ENCODE data around the gene PDE4D. TPM values are rescaled to one million over a fixed set of nuclear protein-coding genes. Genes with fewer than 3 reads are reported as not detected.

Gene PDE4D
- total and polyA plus RNA-seq, 10 of the 15 experiments (the other 5 are each of a cell fraction or from before 2014, with no cell fraction given), result 0.87 to 4.1 (median 2.2) TPM

- no peak for TF ChIP-seq HSF1 (IDR thresholded peaks at IDR 0.05; ENCODE audit: low read depth, low read length)
These were observed 79.6 kb downstream of the PDE4D start (continued) for GRCh38 chr5:59813761-59814536.

- peak overlapping the region; percentile 79 for H3K4me2 ChIP-seq (ENCODE audit: control insufficient read depth, insufficient read depth)
- H3K27me3 ChIP-seq (replicated peaks in 1 of 2; ENCODE audit: control insufficient read depth in 2 of 2, insufficient read depth in 2 of 2, low read length in 1 of 2), result no peaks in the 10 kb centered on the region; a peak in 1 of 4 replicates
- FAIRE-seq, result peak; percentile 57
- H3K9me3 ChIP-seq (replicated peaks; ENCODE audit: control insufficient read depth, insufficient read depth, low read length), result no peaks in the 10 kb centered on the region
- no peaks in the 10 kb centered on the region for H3K4me1 ChIP-seq (ENCODE audit: control insufficient read depth, insufficient read depth, low read length)
- SMC1A ChIA-PET (ENCODE audit: uncharacterized antibody, unreplicated experiment), result interaction anchor here (1.2 to 3.1 kb wide), 9 partner anchors 10 to 866 kb away, joined by 3 to 22 read pairs (median 5); no protein-coding TSS in a partner anchor
- H2AFZ ChIP-seq (ENCODE audit: control insufficient read depth, low read depth, low read length), result peak overlapping the region; percentile 42; the same call in 1 of the 2 replicates
- intact Hi-C loops (cut with micrococcal nuclease; ENCODE audit: unreplicated experiment), result loop anchor here (1.0 to 5.0 kb wide), 6 partner anchors 117 to 858 kb away; no protein-coding TSS in a partner anchor
- H3K4me3 ChIP-seq, result no peak overlapping the region
- in situ Hi-C loops (cut with MboI), result loop anchor here (5.0 to 10.0 kb wide), 3 partner anchors 467 to 862 kb away; no protein-coding TSS in a partner anchor
- no peak for DNase-seq (ENCODE audit: low read depth, low spot score)
- H4K20me1 ChIP-seq (ENCODE audit: control insufficient read depth, insufficient read depth), result no peaks in the 10 kb centered on the region
- no peaks in the 10 kb centered on the region for H3K79me2 ChIP-seq (ENCODE audit: control insufficient read depth, insufficient read depth, low read length)
- WGBS (ENCODE audit: insufficient coverage, insufficient replicate concordance, low lambda C conversion rate, missing lambda C conversion rate), result 2% methylated on average over 14 of the region's 14 CpGs
- H3K36me3 ChIP-seq (ENCODE audit: control insufficient read depth in 2 of 2, insufficient read depth in 2 of 2, low read length in 1 of 2), result no peaks in the 10 kb centered on the region
- no peak overlapping the region for H3K27ac ChIP-seq (ENCODE audit: control insufficient read depth, insufficient read depth)
- no TSS peak for BruUV-seq (replicated peaks)
- POLR2A ChIA-PET, result no interaction called here
- CTCF ChIA-PET, result interaction anchor here (0.8 to 4.3 kb wide), 35 partner anchors 9 to 1150 kb away, joined by 3 to 44 read pairs (median 4); no protein-coding TSS in a partner anchor
- H3K9ac ChIP-seq (ENCODE audit: control insufficient read depth, insufficient read depth, low read length), result no peak overlapping the region
- peak; percentile 83 for ATAC-seq
- RAD21 ChIA-PET (ENCODE audit: unreplicated experiment), result interaction anchor here (0.9 to 3.2 kb wide), 7 partner anchors 9 to 859 kb away, joined by 3 to 18 read pairs (median 8); no protein-coding TSS in a partner anchor
- TF ChIP-seq BHLHE40 (IDR thresholded peaks at IDR 0.05; ENCODE audit: borderline replicate concordance in 1 of 2, low read depth in 2 of 2, low read length in 1 of 2) (0 out of 4 replicates have a peak, but pooled peaks of 1 of the 2 experiments have one; percentile 31), MEF2B (IDR thresholded peaks at IDR 0.05; ENCODE audit: partially characterized antibody, poor library complexity, severe bottlenecking) (peak; percentile 66), CUX1 (IDR thresholded peaks at IDR 0.05; ENCODE audit: insufficient replicate concordance, low read depth, low read length) (no peak), FOXM1 (IDR thresholded peaks at IDR 0.05; ENCODE audit: low read depth, low read length) (0 out of 2 replicates have a peak, but pooled peaks have one; percentile 5), YY1 (IDR thresholded peaks at IDR 0.05; ENCODE audit: low read depth, low read length) (peak; percentile 82), SIN3A (IDR thresholded peaks at IDR 0.05; ENCODE audit: low read depth, low read length) (no peak), RAD21 (IDR thresholded peaks at IDR 0.05; ENCODE audit: insufficient read depth, low read depth, low read length) (peak; percentile 76), BCL3 (IDR thresholded peaks at IDR 0.05; ENCODE audit: borderline replicate concordance, insufficient read depth, low read depth, low read length, poor library complexity, severe bottlenecking) (no peak)
These were observed 83.5 kb downstream of the PDE4D start for GRCh38 chr5:59810041-59810440.

Measured in GM12878 (cell line).